Fibroblast of skin of abdomen (primary cell): ENCODE results near the gene EZH2.

Experiments
- DNase-seq: peaks from one replicate; pipeline ENCODE4 v3.0.0-alpha.2; 2013

EZH2 gene

GRCh38 chr7:148804343-148805235 is 79.5 kb downstream of the EZH2 start:
- DNase-seq: no peak

- DNase-seq: no peak
These were observed 81.0 kb downstream of the EZH2 start for GRCh38 chr7:148803094-148803493.

GRCh38 chr7:148802101-148802493 is 82.0 kb downstream of the EZH2 start:
- DNase-seq: no peak

- DNase-seq: no peak
These were observed 83.4 kb downstream of the EZH2 start for GRCh38 chr7:148800677-148801076.

DNA sequence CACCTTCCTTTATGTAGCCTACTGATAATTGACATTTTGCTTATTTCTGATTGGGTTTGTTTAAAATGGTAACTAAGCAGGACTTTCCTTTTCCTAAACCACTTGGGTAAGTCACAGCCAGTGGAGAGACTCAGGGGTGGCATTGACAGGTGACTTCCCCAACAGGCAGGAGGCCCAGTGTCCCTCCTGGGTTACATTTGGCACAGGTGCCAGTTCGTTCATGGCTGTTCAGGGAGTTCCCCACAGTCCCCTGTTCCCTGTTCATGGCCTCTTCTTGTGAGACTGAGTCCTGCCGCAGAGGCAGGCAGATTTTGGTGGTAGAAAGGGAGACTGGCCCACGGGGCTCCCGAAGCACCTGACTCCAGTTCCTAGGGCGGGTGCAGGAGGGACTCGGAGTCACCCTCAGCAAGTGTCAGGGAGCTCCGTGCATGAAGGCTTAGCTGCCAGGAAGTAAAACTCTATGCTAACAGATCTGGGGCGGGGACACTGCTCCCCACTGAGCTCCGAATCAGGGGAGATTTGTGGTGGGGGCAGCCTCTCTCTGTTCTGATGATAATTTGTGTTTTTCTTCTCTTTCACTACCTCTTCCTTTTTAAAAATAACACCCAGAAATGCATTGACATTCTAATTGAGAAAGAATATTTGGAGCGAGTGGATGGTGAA is 84.1 kb downstream of the EZH2 start:
- DNase-seq: no peak

DNA sequence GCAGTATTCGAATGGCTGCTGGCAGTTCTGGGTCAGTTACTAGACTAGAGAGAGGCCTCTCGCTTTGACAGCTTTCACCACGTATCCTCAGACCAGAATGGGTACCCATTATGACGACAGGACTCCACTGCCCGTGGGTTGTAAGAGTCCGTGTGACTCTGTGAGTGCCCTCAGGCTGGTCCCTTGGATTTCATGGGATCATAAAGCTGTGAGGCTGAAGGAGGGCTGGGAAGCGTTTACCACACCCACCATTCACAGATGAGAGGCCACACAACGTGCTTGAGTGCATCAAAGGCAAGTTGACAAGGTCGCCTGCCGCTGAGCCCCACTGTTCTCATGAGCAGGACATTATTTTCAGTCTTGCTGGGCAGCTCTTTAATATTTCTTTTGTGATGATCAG is 87.2 kb downstream of the EZH2 start:
- DNase-seq: no peak

DNA sequence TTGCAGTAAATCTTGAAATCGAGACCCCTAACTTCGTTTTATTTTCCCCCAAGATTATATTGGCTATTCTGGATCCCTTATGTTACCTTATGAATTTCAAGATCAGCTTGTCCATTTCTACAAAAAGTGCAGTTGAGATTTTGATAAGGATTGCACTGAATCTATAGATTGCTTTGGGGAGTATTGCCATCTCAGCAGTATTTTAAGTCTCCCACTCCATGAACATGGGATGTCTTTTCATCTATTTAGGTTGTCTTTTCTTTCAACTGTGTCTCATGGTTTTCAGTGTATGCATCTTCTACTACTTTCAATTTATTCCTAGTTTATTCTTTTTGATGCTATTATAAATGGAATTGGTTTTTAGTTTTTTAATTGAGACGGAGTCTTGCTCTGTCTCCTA is 89.6 kb downstream of the EZH2 start:
- no peak for DNase-seq

DNA sequence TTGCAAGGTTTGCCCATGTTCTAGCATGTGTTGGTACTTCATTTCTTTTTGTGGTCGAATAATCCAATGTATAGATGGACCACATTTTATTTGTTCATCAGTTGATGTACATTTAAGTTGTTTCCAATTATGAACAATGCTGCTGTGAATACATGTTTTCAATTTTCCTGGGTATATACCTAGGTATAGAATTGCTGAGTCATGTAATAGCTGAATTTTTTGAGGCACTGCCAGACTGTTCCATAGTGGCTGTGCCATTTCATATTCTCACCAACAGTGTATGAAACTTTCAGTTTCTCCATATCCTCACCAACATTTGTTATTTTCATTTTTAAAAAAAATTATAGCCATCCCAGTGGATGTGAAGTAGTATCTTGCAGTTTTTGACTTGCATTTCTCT is 90.5 kb downstream of the EZH2 start:
- no peak for DNase-seq

DNA sequence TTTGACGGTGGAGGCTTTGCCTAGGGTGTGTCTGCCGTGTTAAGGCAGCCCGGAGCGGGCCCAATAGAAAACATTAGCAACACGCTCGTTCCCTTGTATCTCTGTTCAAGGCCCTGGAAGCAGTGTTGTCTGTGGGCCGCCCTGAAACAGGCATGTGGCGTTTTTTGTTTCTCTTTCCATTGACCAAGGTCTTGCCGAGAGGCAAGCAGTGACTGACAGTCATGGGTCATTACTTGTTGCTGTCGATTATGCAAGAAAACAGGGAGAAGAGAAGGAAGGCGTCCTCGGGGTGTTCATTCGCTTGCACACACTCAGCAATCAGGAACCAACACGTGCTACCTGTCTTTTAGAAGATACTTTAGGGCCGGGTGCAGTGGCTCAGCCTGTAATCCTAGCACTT is 92.5 kb downstream of the EZH2 start:
- DNase-seq: no peak

GRCh38 chr7:148790850-148791249 is 93.2 kb downstream of the EZH2 start:
- no peak for DNase-seq

DNA sequence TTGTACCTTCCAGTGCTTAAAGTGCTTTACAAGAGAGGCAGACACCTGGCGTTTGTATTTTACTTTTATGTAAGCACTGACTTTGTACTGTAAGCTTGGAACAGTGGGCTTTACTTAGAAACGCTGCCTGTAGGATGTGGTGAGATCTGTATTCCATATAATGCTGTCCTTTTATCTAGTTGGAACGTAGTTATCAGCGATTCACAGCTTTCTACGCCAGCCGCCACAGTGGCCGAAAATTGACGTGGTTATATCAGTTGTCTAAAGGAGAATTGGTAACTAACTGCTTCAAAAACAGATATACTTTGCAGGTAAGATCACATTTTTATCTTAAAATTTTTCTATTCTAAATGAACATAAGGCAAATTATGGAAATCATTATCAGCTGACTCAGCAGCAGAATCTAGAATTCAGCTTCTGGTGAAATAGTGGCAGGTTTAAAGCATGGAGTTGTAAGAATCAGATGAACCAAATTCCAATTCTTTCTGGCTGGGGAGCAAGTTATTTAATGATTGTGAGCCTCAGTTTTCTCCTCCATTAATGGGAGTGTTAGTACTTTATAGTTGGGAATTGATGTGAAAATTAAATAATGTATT is 93.9 kb downstream of the EZH2 start:
- DNase-seq: no peak

DNA sequence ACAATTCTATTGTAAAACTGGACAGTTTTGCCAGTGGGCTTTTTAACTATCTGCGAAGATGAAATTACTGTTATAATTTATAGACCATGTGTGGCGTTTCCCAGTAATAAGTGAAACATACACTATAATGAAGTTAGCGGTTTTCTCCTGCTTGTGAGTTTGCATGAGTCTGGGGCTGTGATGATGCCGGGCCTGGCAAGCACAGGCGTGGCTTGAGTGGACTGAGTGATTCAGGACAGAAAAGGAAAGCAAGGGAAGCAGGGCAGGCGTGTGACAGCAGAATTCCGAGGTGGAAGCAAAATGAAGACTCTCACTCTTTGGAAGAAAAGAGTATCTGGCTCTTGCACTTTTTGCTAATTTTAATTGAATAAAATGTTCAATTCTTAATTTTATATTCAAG is 94.9 kb downstream of the EZH2 start:
- no peak for DNase-seq

GRCh38 chr7:148787571-148788295 is 96.4 kb downstream of the EZH2 start:
- no peak for DNase-seq

DNA sequence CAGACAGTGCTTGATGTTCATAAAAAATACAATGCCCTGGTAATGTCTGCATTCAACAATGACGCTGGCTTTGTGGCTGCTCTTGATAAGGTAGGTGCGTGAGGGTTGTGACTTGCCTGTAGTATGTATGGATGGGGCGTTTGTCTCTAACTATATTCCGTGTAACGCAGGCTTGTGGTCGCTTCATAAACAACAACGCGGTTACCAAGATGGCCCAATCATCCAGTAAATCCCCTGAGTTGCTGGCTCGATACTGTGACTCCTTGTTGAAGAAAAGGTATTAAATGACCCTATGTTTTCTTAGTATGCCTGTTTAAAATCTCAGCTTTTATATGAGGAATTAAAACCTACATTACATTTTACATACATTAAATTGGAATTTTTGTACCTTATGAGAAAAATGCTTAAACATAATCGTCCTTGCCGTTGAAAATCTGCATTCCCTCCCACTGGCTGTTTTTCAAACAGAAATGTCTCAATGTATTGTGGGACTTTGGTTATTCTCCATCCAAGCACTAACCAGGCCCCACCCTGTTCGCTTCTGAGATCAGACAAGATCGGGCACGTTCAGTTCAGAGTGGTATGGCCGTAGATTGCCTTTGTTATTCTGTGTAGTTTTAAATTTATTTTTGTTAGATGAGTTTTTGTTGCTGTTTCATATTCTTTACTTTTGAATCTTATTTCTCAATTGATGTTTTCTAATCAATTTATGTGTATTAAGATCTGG is 100.1 kb downstream of the EZH2 start:
- DNase-seq: no peak

GRCh38 chr7:148782757-148783456 is 101.2 kb downstream of the EZH2 start:
- DNase-seq: no peak

DNA sequence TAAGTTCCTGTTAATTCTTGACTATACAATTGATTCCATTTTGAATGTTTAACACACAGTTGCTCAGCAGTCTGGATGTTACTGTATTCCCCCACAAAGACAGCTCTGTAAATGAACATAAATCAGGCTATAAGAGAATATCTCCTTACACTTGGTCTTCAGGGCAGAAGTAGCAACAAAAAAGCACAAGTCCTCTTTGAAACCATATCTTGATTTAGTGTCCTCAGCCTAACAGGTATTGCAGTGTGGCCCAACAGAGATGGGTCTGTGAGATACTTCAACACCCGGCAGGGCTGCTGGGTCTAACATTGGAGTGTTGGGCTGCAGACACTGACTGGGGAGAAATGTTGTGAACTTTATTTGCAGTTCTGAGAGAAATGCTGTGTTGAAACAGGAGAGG is 109.6 kb downstream of the EZH2 start:
- no peak for DNase-seq

- peak; percentile 10 for DNase-seq
These were observed 110.8 kb downstream of the EZH2 start for GRCh38 chr7:148773334-148773733.

- peak; percentile 92 for DNase-seq
These were observed 111.6 kb downstream of the EZH2 start for GRCh38 chr7:148772297-148773089.

DNA sequence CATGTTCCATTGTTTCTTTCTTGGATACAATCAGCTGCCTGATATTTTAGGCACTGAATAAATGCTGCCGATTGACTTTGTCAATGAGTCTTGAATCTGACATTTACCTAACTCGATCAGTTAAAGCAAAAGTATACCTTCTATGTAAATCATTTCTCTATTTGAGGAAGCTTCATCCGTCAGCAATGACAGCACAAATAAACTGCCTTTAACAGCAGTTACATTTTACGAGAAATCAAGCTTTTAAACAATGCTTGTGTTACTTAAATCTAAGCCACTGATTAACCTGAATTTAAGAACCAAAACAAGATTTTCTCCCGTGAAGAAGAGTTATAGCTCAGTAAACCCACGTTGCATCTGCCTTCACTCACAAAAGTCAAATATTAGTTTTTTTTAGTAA is 114.1 kb downstream of the EZH2 start:
- DNase-seq: no peak

GRCh38 chr7:148763622-148764021 is 120.5 kb downstream of the EZH2 start:
- DNase-seq: no peak
